ENCODE measurements around the gene SMIM24.
A peak's percentile ranks its signal among the peaks of the same experiment; 100 is the strongest.

SMIM24 gene

GRCh38 chr19:3496392-3497273, 16.3 kb upstream of the SMIM24 start:
- no peak for DNase-seq

- DNase-seq = no peak
These were observed 14.2 kb upstream of the SMIM24 start for GRCh38 chr19:3494559-3494958.

- DNase-seq = no peak
These were observed 13.7 kb upstream of the SMIM24 start for GRCh38 chr19:3494051-3494450.

- no peak for DNase-seq
These were observed 13.3 kb upstream of the SMIM24 start for GRCh38 chr19:3493651-3494050.

GRCh38 chr19:3492919-3493318, 12.6 kb upstream of the SMIM24 start:
- no peak for DNase-seq

- DNase-seq = no peak
These were observed 12.0 kb upstream of the SMIM24 start for GRCh38 chr19:3492131-3492839.

GRCh38 chr19:3491396-3492119, 11.2 kb upstream of the SMIM24 start:
- no peak for DNase-seq

- no peak for DNase-seq
These were observed 2.9 kb upstream of the SMIM24 start, which contains the start of gene SMIM44 for GRCh38 chr19:3483226-3483628. Gene SMIM44 (minus strand): TSS chr19:3483441. CDS start chr19:3483403, 38 bp downstream.

GRCh38 chr19:3482507-3483225, 2.3 kb upstream of the SMIM24 start:
- DNase-seq = no peak

- DNase-seq = no peak
These were observed 1.1 kb upstream of the SMIM24 start for GRCh38 chr19:3481241-3482090.

GRCh38 chr19:3479834-3480215, 500 bp downstream of the SMIM24 start:
- DNase-seq = no peak

- peak; percentile 67 to 71 for DNase-seq
These were observed 1.0 kb downstream of the SMIM24 start for GRCh38 chr19:3479177-3479833.

- DNase-seq = peak; percentile 27 to 42
These were observed 1.7 kb downstream of the SMIM24 start for GRCh38 chr19:3478409-3479176.

- DNase-seq = no peak
These were observed 2.4 kb downstream of the SMIM24 start for GRCh38 chr19:3477951-3478350.

- DNase-seq = no peak
These were observed 2.8 kb downstream of the SMIM24 start for GRCh38 chr19:3477506-3477905.

- DNase-seq = no peak
These were observed 3.5 kb downstream of the SMIM24 start for GRCh38 chr19:3476830-3477229.

- no peak for DNase-seq
These were observed 4.9 kb downstream of the SMIM24 start for GRCh38 chr19:3475449-3475848.

- DNase-seq = no peak
These were observed 5.7 kb downstream of the SMIM24 start for GRCh38 chr19:3474614-3475013.

GRCh38 chr19:3474010-3474409, 6.3 kb downstream of the SMIM24 start:
- no peak for DNase-seq

GRCh38 chr19:3471954-3472655, 8.2 kb downstream of the SMIM24 start:
- DNase-seq = no peak

Data from AML-193 (cell line).